HCT116 (cell line): Measurements from ENCODE around the gene EBLN1. TPM values are rescaled to one million over a fixed set of nuclear protein-coding genes. Genes with fewer than 3 reads are reported as not detected.

Experiments
- ATAC-seq: fragments of 200-7000 bp; cut with Tn5 transposase; 2 replicates; pipeline ENCODE4 v1.9.1; 2020; ENCODE audit warnings: mild to moderate bottlenecking, moderate library complexity
- BruUV-seq: library from RNA; stranded (reverse); fragments of 400-500 nt; replicated peaks from 2 replicates; lab custom pipeline; 2021; lab: Mats Ljungman, UMichigan
- CTCF ChIA-PET: fragments of 300-600 bp; sonication (Branson Sonifier 250); formaldehyde crosslinking; loops from one replicate; lab custom pipeline; 2021; ENCODE audit warnings: antibody characterized with exemption; lab: Charles Lee
- POLR2A ChIA-PET: fragments of 300-600, 350-600 bp; sonication (Branson Sonifier 250); formaldehyde crosslinking; loops from one replicate; lab custom pipeline; 2021; ENCODE audit warnings: antibody characterized with exemption; lab: Charles Lee
- RAD21 ChIA-PET, 2 experiments: fragments of 300-600 bp; sonication (Branson Sonifier 250); formaldehyde crosslinking; loops; one replicate each; lab custom pipeline; 2023; ENCODE audit warnings: low total read pairs in 2 of 2; ENCODE audit not compliant: uncharacterized antibody in 2 of 2, unreplicated experiment in 2 of 2, low non-redundant PET in 1 of 2; lab: Charles Lee
- DNase-seq: peaks from one replicate; pipeline ENCODE4 v3.0.0-alpha.2; 2010; ENCODE audit warnings: low read depth, low spot score
- H2AFZ ChIP-seq: fragments of 200-600 bp; shearing (Covaris generic), sonication (generic); 2 replicates; pipeline ENCODE4 v1.6.1; 2017; ENCODE audit warnings: low read depth, mixed run types, mixed read lengths, antibody characterized with exemption, low read length; ENCODE audit not compliant: poor library complexity, severe bottlenecking
- H3K27ac ChIP-seq: 2 replicates; pipeline ENCODE4 v1.5.1; 2012; ENCODE audit warnings: low read depth, low read length
- H3K27me3 ChIP-seq: fragments of 200-600 bp; sonication (generic); 2 replicates; pipeline ENCODE4 v1.6.1; 2016; ENCODE audit warnings: mixed run types, low read length, mixed read lengths; ENCODE audit not compliant: insufficient read depth
- H3K36me3 ChIP-seq, 2 experiments: fragments of 200-500 bp in 1 of 2; fragments of 200-600 bp in 1 of 2; sonication (Bioruptor generic) in 1 of 2; sonication (generic) in 1 of 2; 2 replicates each; pipeline versions ENCODE4 v1.5.1 to v1.6.1; 2014 to 2016; ENCODE audit warnings: low read length in 2 of 2, inconsistent platforms in 1 of 2, mixed read lengths in 1 of 2, mixed run types in 1 of 2; ENCODE audit not compliant: insufficient read depth in 2 of 2, control insufficient read depth in 1 of 2
- H3K4me1 ChIP-seq, 2 experiments: fragments of 200-600 bp in 1 of 2; sonication (generic) in 1 of 2; 2 replicates each; pipeline versions ENCODE4 v1.5.1 to v1.6.1; 2012 to 2017; ENCODE audit warnings: low read length in 2 of 2, inconsistent platforms in 1 of 2, mild to moderate bottlenecking in 1 of 2, mixed read lengths in 1 of 2, mixed run types in 1 of 2, moderate library complexity in 1 of 2; ENCODE audit not compliant: insufficient read depth in 2 of 2, control insufficient read depth in 1 of 2
- H3K4me2 ChIP-seq: fragments of 200-600 bp; sonication (generic); 2 replicates; pipeline ENCODE4 v1.6.1; 2017; ENCODE audit warnings: mixed run types, low read length, mixed read lengths
- H3K4me3 ChIP-seq, 2 experiments: fragments of 200-600 bp in 1 of 2; sonication (generic) in 1 of 2; replicated peaks in 1 of 2; 2 replicates each; pipeline ENCODE4 v1.5.1; 2011 to 2016; ENCODE audit warnings: low read length in 2 of 2, control low read depth in 1 of 2, low read depth in 1 of 2, mild to moderate bottlenecking in 1 of 2, mixed read lengths in 1 of 2, mixed run types in 1 of 2
- H3K79me2 ChIP-seq: fragments of 200-600 bp; sonication (generic); 2 replicates; pipeline ENCODE4 v1.6.1; 2017; ENCODE audit warnings: mild to moderate bottlenecking, mixed run types, low read length, moderate library complexity, mixed read lengths; ENCODE audit not compliant: insufficient read depth
- H3K9ac ChIP-seq: fragments of 200-600 bp; sonication (generic); 2 replicates; pipeline ENCODE4 v1.6.1; 2016; ENCODE audit warnings: low read length, mixed read lengths
- H3K9me2 ChIP-seq: fragments of 200-600 bp; sonication (generic), shearing (Covaris generic); 2 replicates; pipeline ENCODE4 v1.6.1; 2017; ENCODE audit warnings: mixed run types, mild to moderate bottlenecking, moderate library complexity; ENCODE audit not compliant: insufficient read depth
- H3K9me3 ChIP-seq, 2 experiments: fragments of 200-500 bp in 1 of 2; fragments of 200-600 bp in 1 of 2; sonication (Bioruptor generic) in 1 of 2; sonication (generic) in 1 of 2; 2 replicates each; pipeline ENCODE4 v1.6.1; 2014 to 2017; ENCODE audit warnings: low read length in 2 of 2, mixed read lengths in 2 of 2, inconsistent platforms in 1 of 2, low read depth in 1 of 2, mild to moderate bottlenecking in 1 of 2, mixed run types in 1 of 2, moderate library complexity in 1 of 2; ENCODE audit not compliant: control insufficient read depth in 1 of 2, insufficient read depth in 1 of 2
- H4K20me1 ChIP-seq: fragments of 200-600 bp; sonication (generic), shearing (Covaris generic); 2 replicates; pipeline ENCODE4 v1.6.1; 2017; ENCODE audit warnings: mixed run types, mild to moderate bottlenecking, moderate library complexity; ENCODE audit not compliant: insufficient read depth
- ATF3 ChIP-seq: IDR thresholded peaks from 2 replicates; pipeline ENCODE4 v1.6.1; 2012
- CEBPB ChIP-seq: IDR thresholded peaks from 2 replicates; pipeline ENCODE4 v1.6.1; 2012; ENCODE audit warnings: low read depth
- CTCF ChIP-seq, 3 experiments: fragments of 200-600 bp in 1 of 3; sonication (generic) in 1 of 3; IDR thresholded peaks in 2 of 3; conservative IDR thresholded peaks in 1 of 3; 2 replicates each; pipeline ENCODE4 v1.5.1; 2012 to 2017; ENCODE audit warnings: low read depth in 2 of 3, low read length in 2 of 3, antibody characterized with exemption in 1 of 3, borderline replicate concordance in 1 of 3, control low read depth in 1 of 3, mild to moderate bottlenecking in 1 of 3, mixed read lengths in 1 of 3, mixed run types in 1 of 3, moderate library complexity in 1 of 3; ENCODE audit not compliant: insufficient read depth in 1 of 3
- EGR1 ChIP-seq: IDR thresholded peaks from 2 replicates; pipeline ENCODE4 v1.6.1; 2012; ENCODE audit warnings: low read depth
- EZH2 ChIP-seq: fragments of 200-600 bp; sonication (generic); IDR thresholded peaks from 2 replicates; pipeline ENCODE4 v1.6.1; 2017; ENCODE audit warnings: antibody characterized with exemption, mixed run types
- RAD21 ChIP-seq: IDR thresholded peaks from 2 replicates; pipeline ENCODE4 v1.6.1; 2012; ENCODE audit warnings: low read depth, mild to moderate bottlenecking
- REST ChIP-seq: IDR thresholded peaks from 2 replicates; pipeline ENCODE4 v1.6.1; 2012; ENCODE audit warnings: low read depth
- YY1 ChIP-seq: IDR thresholded peaks from 2 replicates; pipeline ENCODE4 v1.6.1; 2011; ENCODE audit warnings: low read length, low read depth, moderate library complexity, mild to moderate bottlenecking; ENCODE audit not compliant: insufficient replicate concordance; ENCODE audit errors: extremely low read depth
- ZFX ChIP-seq: fragments of 450-650 bp; IDR thresholded peaks from 2 replicates; pipeline ENCODE4 v1.6.1; 2017
- intact Hi-C: fragments of 100-400 bp; cut with micrococcal nuclease; formaldehyde crosslinking; loops from 2 replicates; pipeline ENCODE4 v1.10.0; 2022
- total RNA-seq: library from RNA; stranded (reverse); gene quantifications from one replicate; pipeline ENCODE4 v1.2.1, GENCODE V29; 2021; ENCODE audit not compliant: unreplicated experiment

EBLN1 gene
- total RNA-seq, 1 experiment from 2014 or later: not detected

GRCh38 chr10:22258471-22258870 lies 40.7 kb upstream of the EBLN1 start:
- TF ChIP-seq RAD21 (no peak), EGR1 (no peak), EZH2 (no peak), REST (no peak), ZFX (no peak), CEBPB (no peak), YY1 (no peak), ATF3 (no peak), CTCF (IDR thresholded peaks at IDR 0.05 in 2 of 3, conservative IDR thresholded peaks at IDR 0.05 in 1 of 3; ENCODE audit: borderline replicate concordance in 1 of 3, insufficient read depth in 1 of 3, low read depth in 2 of 3, low read length in 2 of 3) (no peak)
- H3K27me3 ChIP-seq: no peaks in the 10 kb centered on the region
- DNase-seq (no peak), ATAC-seq (no peak)
- no TSS peak for BruUV-seq
- H3K9me3 ChIP-seq: no peaks in the 10 kb centered on the region
- CTCF ChIA-PET: interaction anchor here (0.7 kb wide), 1 partner anchor 67 kb away, joined by 9 read pairs; no protein-coding TSS in a partner anchor
- no peak overlapping the region for H3K9ac ChIP-seq
- H3K36me3 ChIP-seq: no peaks in the 10 kb centered on the region
- H2AFZ ChIP-seq: no peak overlapping the region
- no peak overlapping the region for H3K27ac ChIP-seq
- no peaks in the 10 kb centered on the region for H3K79me2 ChIP-seq
- POLR2A ChIA-PET: no interaction called here
- no peaks in the 10 kb centered on the region for H4K20me1 ChIP-seq
- RAD21 ChIA-PET: no interaction called here
- H3K4me2 ChIP-seq: no peak overlapping the region
- intact Hi-C loops: loop anchor here (5.0 to 10.0 kb wide), 2 partner anchors 729 to 806 kb away; no protein-coding TSS in a partner anchor
- H3K4me3 ChIP-seq: no peak overlapping the region
- H3K4me1 ChIP-seq: 0 out of 4 replicates have a peak, but pooled peaks cover 0 to 4% of the 10 kb centered on the region in 2 experiments
- no peaks in the 10 kb centered on the region for H3K9me2 ChIP-seq
